Body of pancreas (tissue), 4 donors: ENCODE data around the gene RAB25. TPM values are rescaled to one million over a fixed set of nuclear protein-coding genes. Genes with fewer than 3 reads are reported as not detected.

Experiments
- ATAC-seq: fragments of 150-250 bp; one replicate; pipeline ENCODE4 v1.9.1; 2016
- DNase-seq, 4 donors: peaks; one replicate each; pipeline ENCODE4 v3.0.0-alpha.2; 2019
- H3K27ac ChIP-seq, 4 donors: fragments of 200-600 bp; sonication (generic); 1 replicate in 3 of 4; 2 replicates in 1 of 4; pipeline versions ENCODE4 v1.5.1 to v1.6.1; 2016 to 2019; ENCODE audit warnings: mild to moderate bottlenecking in 1 of 4, mixed read lengths in 1 of 4, moderate library complexity in 1 of 4
- H3K27me3 ChIP-seq, 2 donors: fragments of 200-600 bp; sonication (generic); one replicate each; pipeline ENCODE4 v1.6.0; 2016; ENCODE audit warnings: mild to moderate bottlenecking in 1 of 2
- H3K36me3 ChIP-seq, 2 donors: fragments of 200-600 bp; sonication (generic); replicated peaks in 1 of 2; 2 replicates each; pipeline ENCODE4 v1.5.1; 2016; ENCODE audit warnings: low read depth in 2 of 2; ENCODE audit not compliant: insufficient read depth in 1 of 2
- H3K4me1 ChIP-seq: fragments of 200-600 bp; sonication (generic); one replicate; pipeline ENCODE4 v1.6.0; 2016
- H3K4me3 ChIP-seq, 2 donors: fragments of 200-600 bp; sonication (generic); 1 replicate in 1 of 2; 2 replicates in 1 of 2; pipeline ENCODE4 v1.5.1; 2016 to 2019
- H3K9me3 ChIP-seq, 3 donors: fragments of 200-600 bp; sonication (generic); 1 replicate in 2 of 3; 2 replicates in 1 of 3; pipeline ENCODE4 v1.5.1; 2016
- CTCF ChIP-seq, 7 experiments: fragments of 450-650 bp in 4 of 7; fragments of 200-600 bp in 3 of 7; sonication (generic) in 3 of 7; IDR thresholded peaks; one replicate each; pipeline ENCODE4 v1.5.1; 2016 to 2019; ENCODE audit warnings: antibody characterized with exemption in 7 of 7
- POLR2A ChIP-seq, 3 donors: fragments of 450-650 bp; IDR thresholded peaks; one replicate each; pipeline ENCODE4 v1.6.1; 2016; ENCODE audit warnings: antibody characterized with exemption in 3 of 3, mild to moderate bottlenecking in 2 of 3
- WGBS, 2 donors: methylation state at CpG; one replicate each; pipeline ENCODE4 v1.1.5; 2017; 5-methylcytosine and 5-hydroxymethylcytosine counted together
- intact Hi-C: fragments of 100-400 bp; cut with DNase I; formaldehyde crosslinking; loops from one replicate; pipeline ENCODE4 v1.15.1; 2023
- total RNA-seq, 2 donors: library from RNA; depleted of rRNA; stranded (reverse); fragments of >200 nt; gene quantifications; one replicate each; pipeline ENCODE4 v1.1.0, GENCODE V29; 2016

The RAB25 gene
- total RNA-seq, 2 donors from 2014 or later: 31.3 to 66.7 TPM

- Histone ChIP-seq H3K36me3 (no peaks in the 10 kb centered on the region), H3K27ac (no peak overlapping the region), H3K4me3 (no peak overlapping the region), H3K27me3 (no peaks in the 10 kb centered on the region), H3K4me1 (peaks cover 34% of the 10 kb centered on the region), H3K9me3 (no peaks in the 10 kb centered on the region)
- TF ChIP-seq CTCF (IDR thresholded peaks at IDR 0.05) (no peak), POLR2A (IDR thresholded peaks at IDR 0.05) (no peak)
- ATAC-seq (no peak), DNase-seq (no peak)
- 92 to 96% methylated on average over 6 of the region's 6 CpGs for WGBS, 2 donors
- intact Hi-C loops: no loop called here
Measured at GRCh38 chr1:156108664-156109241, 47.8 kb downstream of the RAB25 start.

GRCh38 chr1:156110252-156110651 lies 49.3 kb downstream of the RAB25 start:
- TF ChIP-seq CTCF (IDR thresholded peaks at IDR 0.05): no peak
- no peak for TF ChIP-seq POLR2A (IDR thresholded peaks at IDR 0.05)
- Histone ChIP-seq H3K9me3 (no peaks in the 10 kb centered on the region), H3K36me3 (no peaks in the 10 kb centered on the region), H3K27ac (no peak overlapping the region), H3K4me3 (no peak overlapping the region), H3K4me1 (peaks cover 27% of the 10 kb centered on the region), H3K27me3 (no peaks in the 10 kb centered on the region)
- ATAC-seq: no peak
- 77 to 80% methylated on average over 2 of the region's 2 CpGs for WGBS, 2 donors
- DNase-seq: no peak
- intact Hi-C loops: no loop called here

GRCh38 chr1:156111355-156111962 lies 50.5 kb downstream of the RAB25 start:
- 85 to 94% methylated on average over 4 of the region's 4 CpGs for WGBS, 2 donors

GRCh38 chr1:156112276-156113137 lies 51.5 kb downstream of the RAB25 start:
- intact Hi-C loops: no loop called here
- Histone ChIP-seq H3K9me3 (no peaks in the 10 kb centered on the region), H3K4me1 (peaks cover 22% of the 10 kb centered on the region), H3K27me3 (no peaks in the 10 kb centered on the region), H3K36me3 (no peaks in the 10 kb centered on the region), H3K4me3 (no peak overlapping the region), H3K27ac (no peak overlapping the region)
- WGBS, 2 donors: 68% methylated on average over 10 of the region's 10 CpGs
- TF ChIP-seq CTCF (IDR thresholded peaks at IDR 0.05): no peak
- no peak for TF ChIP-seq POLR2A (IDR thresholded peaks at IDR 0.05)
- DNase-seq: no peak
- ATAC-seq: no peak

More at GRCh38 chr1:156111355-156111962, 50.5 kb downstream of the RAB25 start:
- intact Hi-C loops: no loop called here
- Histone ChIP-seq H3K9me3 (no peaks in the 10 kb centered on the region), H3K4me1 (peaks cover 22% of the 10 kb centered on the region), H3K36me3 (no peaks in the 10 kb centered on the region), H3K27me3 (no peaks in the 10 kb centered on the region), H3K4me3 (no peak overlapping the region), H3K27ac (no peak overlapping the region)
- no peak for DNase-seq
- no peak for ATAC-seq
- TF ChIP-seq POLR2A (IDR thresholded peaks at IDR 0.05) (no peak), CTCF (IDR thresholded peaks at IDR 0.05) (no peak)
